PFSK-1 (cell line): ENCODE results near the gene PRR7.

Source experiments
- FOXP2 ChIP-seq: optimal IDR thresholded peaks from 2 replicates; pipeline ENCODE3; 2011; ENCODE audit warnings: borderline replicate concordance, control low read depth, inconsistent platforms; ENCODE audit not compliant: insufficient read depth; ENCODE audit errors: extremely low read length, extremely low read depth
- POLR2AphosphoS5 ChIP-seq: IDR thresholded peaks from 2 replicates; pipeline ENCODE4 v1.6.1; 2012; ENCODE audit warnings: low read depth, mild to moderate bottlenecking, control low read depth, low read length, moderate library complexity
- REST ChIP-seq, 2 experiments: IDR thresholded peaks; 2 replicates each; pipeline versions ENCODE4 v1.6.1 to v1.8.0; 2011 to 2012; ENCODE audit warnings: low read depth in 2 of 2, low read length in 2 of 2, control low read depth in 1 of 2, inconsistent platforms in 1 of 2, mild to moderate bottlenecking in 1 of 2, moderate library complexity in 1 of 2; ENCODE audit not compliant: insufficient read depth in 1 of 2
- SIN3A ChIP-seq: IDR thresholded peaks from 2 replicates; pipeline ENCODE4 v1.6.1; 2012; ENCODE audit warnings: mild to moderate bottlenecking, low read length, moderate library complexity, borderline replicate concordance; ENCODE audit not compliant: insufficient read depth
- TAF1 ChIP-seq: IDR thresholded peaks from 2 replicates; pipeline ENCODE4 v1.6.1; 2012; ENCODE audit warnings: low read length, control low read depth, borderline replicate concordance; ENCODE audit not compliant: insufficient read depth

Gene PRR7

GRCh38 chr5:177419046-177419445 lies 27.6 kb upstream of the PRR7 start:
- TF ChIP-seq POLR2AphosphoS5 (no peak), REST (IDR thresholded peaks at IDR 0.05; ENCODE audit: insufficient read depth in 1 of 2, low read depth in 2 of 2, low read length in 2 of 2) (no peak), TAF1 (no peak), FOXP2 (no peak), SIN3A (no peak)

GRCh38 chr5:177421062-177421798 lies 25.4 kb upstream of the PRR7 start:
- TF ChIP-seq POLR2AphosphoS5 (no peak), SIN3A (no peak), REST (IDR thresholded peaks at IDR 0.05; ENCODE audit: insufficient read depth in 1 of 2, low read depth in 2 of 2, low read length in 2 of 2) (no peak), FOXP2 (no peak), TAF1 (no peak)

- TF ChIP-seq REST (IDR thresholded peaks at IDR 0.05; ENCODE audit: insufficient read depth in 1 of 2, low read depth in 2 of 2, low read length in 2 of 2) = no peak
- TF ChIP-seq POLR2AphosphoS5 = no peak
- no peak for TF ChIP-seq FOXP2
- TF ChIP-seq SIN3A = no peak
- no peak for TF ChIP-seq TAF1
These were observed 22.9 kb upstream of the PRR7 start for GRCh38 chr5:177423671-177424070.

GRCh38 chr5:177425196-177425800 lies 21.3 kb upstream of the PRR7 start:
- no peak for TF ChIP-seq TAF1
- TF ChIP-seq REST (IDR thresholded peaks at IDR 0.05; ENCODE audit: insufficient read depth in 1 of 2, low read depth in 2 of 2, low read length in 2 of 2) = no peak
- TF ChIP-seq SIN3A = no peak
- TF ChIP-seq FOXP2 = no peak
- no peak for TF ChIP-seq POLR2AphosphoS5
